SH-SY5Y (cell line): ENCODE results near the gene CACNA1F.

ENCODE experiments used
- GATA2 ChIP-seq: IDR thresholded peaks from 2 replicates; pipeline ENCODE4 v1.6.1; 2011; ENCODE audit warnings: mild to moderate bottlenecking, low read depth, low read length
- GATA3 ChIP-seq: IDR thresholded peaks from 2 replicates; pipeline ENCODE4 v1.6.1; 2011; ENCODE audit warnings: low read depth, mild to moderate bottlenecking, low read length, moderate library complexity

GRCh38 chrX:49163555-49164419 lies 69.4 kb downstream of the CACNA1F start:
- TF ChIP-seq GATA2 = no peak
- TF ChIP-seq GATA3 = no peak
